Stimulated activated CD4-positive, alpha-beta T cell treated with anti-CD3 and anti-CD28 coated beads, Interleukin-15, amount 100 ng/mL, for 48 hours (primary cell): ENCODE data around the gene CD34.
"Not testable (repeated sequence)": the region's sequence is repeated elsewhere in the genome, so short reads cannot be mapped to it uniquely, and the experiment has no call there.

Source experiments
- DNase-seq, 2 donors: peaks; one replicate each; pipeline ENCODE4 v3.0.0-alpha.2; 2020; ENCODE audit warnings: low read depth in 2 of 2

The CD34 gene

DNA sequence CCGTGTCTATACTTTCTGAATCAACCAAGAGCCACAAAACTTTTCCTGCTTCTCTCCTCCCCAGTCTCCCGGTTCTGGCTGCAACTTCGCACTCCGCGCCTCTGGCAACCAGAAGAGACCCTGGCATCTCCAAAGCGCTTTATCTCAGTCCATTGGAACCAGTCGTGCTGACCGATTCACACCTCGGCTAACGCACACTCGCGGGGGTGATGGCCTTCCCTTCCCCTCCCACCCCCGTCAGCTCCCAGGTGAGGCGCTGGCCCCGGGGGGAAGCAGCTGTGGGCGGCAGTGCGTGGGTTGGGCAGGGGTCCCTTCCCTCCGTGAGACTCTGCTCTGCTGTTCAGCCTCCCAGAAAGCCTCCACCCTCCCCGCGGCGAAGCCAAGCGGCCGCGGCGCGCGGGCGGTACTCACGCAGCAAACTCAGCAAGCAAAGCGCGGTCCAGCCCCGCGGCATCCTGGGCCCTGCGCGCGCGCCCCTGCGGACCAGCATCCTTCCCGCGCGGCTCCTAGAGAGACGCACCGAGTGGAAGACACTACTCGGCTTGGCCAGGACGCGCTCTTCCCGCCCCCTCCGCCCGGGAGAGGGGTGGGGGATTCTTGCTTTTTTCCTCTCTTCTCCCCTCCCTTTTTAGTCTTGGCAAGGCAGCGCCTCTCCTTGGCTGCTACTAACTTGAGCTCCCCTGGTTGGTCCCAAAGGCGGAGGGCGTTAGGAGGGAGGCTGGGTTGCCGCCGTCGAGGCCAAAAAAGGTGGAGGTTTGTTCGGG is at the start of gene CD34:
CD34 (minus strand) TSS at position 535 of the 764 bp plus-strand sequence; CDS start at position 490, 45 bp downstream.
- no peak for DNase-seq

GRCh38 chr1:207960346-207960745 is 49.4 kb upstream of the CD34 start:
- no peak for DNase-seq

DNA sequence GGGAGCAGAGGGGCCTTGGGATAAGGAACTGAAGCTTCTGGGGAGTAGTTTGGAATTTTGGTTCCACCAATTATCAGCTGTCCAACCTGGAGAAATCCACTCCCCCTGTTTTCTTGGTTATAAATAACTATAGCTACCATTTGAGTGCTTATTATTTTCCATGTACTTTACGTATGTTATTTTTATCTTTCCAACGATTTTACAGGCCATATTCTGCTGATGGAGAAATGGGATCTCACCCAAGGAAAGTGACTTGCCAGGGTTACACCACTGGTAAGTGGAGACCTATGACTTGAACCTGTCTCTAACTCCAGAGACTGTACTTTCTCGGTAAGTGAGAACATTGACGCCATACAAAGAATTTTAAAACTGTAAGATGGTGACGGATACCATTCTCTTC is 49.0 kb upstream of the CD34 start:
- no peak for DNase-seq

DNA sequence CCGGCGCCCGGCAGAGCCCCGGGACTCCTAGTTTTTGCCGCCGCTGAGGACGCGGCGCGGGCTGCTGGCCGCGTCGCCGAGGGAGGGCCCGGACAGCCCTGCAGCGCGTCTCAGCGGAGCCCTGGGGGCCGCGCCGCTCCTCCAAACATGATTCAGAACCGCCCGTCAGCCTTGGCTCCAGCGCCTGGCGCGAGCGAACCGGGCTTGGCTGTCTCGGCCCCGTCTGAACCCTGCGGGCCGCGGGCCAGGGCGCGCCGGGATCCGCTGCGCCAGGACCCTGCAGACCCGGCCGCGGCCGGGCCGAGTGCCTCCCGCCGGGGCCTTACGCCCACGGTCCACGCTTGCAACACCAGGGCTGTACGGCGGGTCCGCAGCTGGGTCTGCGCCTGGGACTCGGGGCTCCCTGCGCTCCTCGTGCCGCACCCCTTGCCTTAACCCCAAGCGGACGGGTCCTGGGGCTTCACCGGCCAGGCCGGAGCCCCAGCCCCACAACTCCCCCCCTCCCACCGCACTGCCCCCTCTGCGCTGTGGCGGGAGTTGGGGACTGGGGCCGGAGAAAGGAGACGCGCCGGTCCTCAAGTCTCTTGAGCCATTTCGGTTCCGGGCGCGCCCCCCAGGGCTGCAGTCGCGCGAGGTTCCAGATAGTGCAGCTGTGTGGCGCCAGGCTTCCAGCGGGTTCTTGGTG is 48.4 kb upstream of the CD34 start:
- DNase-seq, result no peak

GRCh38 chr1:207958376-207959139 is 47.6 kb upstream of the CD34 start:
- no peak for DNase-seq

DNA sequence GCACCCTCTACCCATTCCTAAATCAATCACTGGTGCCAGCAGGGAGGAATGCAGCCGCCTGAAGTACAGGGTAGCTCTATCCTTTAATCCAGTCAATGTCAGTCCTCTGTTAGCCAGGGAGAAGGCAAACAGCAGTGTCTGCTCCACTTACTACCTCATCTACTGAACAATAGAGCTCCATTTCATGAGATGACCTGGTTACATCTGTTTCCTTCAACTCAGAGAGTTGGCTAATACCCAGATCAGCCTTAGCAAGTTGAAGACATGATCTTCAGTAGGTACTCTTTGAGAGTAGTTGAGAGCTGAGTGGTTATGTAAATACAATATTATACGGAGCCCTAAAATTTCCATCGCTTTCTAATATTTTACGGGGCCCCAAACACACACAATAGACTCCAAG is 46.1 kb upstream of the CD34 start:
- DNase-seq, result no peak

DNA sequence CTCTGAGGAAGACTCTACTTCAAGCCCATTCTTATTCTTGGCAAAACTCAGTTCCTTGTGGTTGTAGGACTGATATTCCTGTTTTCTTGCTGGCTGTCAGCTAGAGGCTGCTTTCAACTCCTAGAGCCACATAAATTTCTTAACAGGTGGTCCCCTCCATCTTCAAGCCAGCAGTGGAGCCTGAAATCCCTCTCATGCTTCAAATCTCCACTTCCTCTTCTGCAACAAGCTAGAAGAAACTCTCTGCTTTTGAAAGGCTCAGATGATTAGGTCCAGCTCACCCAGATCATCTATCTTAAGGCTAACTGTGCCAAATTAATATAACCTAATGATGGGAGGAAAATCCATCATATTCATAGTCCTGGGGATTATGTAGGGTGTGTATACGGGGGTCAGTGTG is 43.2 kb upstream of the CD34 start:
- DNase-seq, result no peak

DNA sequence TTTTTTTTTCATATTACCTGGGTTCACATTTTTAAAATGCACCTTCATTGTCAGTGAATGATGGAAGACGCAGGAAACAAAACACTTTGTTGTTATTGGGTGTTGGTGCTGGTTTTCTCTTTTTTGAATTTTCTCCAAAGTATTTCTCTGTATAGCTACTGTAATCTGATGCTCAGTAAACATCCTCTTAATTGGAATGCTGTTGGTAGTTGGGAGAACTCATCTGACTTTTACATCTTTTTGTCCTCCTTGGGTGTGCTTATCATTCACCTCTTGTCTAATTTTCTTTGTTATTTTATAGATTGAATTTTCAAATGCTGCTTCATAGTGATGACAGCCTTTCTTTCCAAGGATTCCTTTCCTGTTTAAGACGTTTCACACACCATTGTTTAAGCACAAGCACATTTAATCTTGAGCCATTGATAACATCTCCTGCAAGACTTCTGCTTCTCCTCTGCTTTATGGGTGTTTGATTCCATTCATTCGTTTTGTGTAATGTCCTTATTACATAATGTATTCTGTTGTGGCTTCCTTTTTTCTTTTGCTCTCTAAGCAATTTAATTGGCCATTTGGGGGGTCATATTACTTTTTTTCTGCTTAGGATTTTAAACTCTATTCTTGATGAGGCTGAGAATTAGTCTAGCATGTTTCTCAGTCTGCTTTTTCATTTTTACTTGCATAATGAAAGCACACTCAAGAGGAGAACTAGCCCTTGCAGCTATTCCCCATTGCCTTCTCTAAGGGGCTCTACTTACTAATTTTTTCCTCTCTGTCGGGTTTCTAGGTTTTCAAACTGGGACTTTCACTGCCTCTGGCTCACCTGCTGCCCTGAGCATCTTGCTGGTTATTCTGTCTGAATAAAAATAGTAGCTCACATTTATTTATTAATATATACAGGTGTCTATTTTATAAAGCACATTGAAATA is 42.0 kb upstream of the CD34 start:
- no peak for DNase-seq

DNA sequence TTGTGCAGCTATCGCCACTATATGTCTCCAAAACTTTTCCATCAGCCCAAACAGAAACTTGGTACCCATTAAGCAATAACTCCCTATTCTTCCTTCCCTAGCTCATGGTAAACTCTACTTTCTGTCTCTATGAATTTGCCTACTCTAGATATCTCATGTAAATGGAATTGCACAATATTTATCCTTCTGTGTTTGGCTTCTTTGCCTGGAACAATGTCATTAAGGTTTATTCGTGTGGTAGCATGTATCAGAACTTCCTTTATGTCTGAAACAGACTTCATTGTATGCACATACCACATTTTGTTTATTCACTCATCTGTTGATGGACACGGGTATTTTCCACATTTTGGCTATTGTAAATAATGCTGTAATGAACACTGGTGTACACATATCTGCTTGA is 40.7 kb upstream of the CD34 start:
- DNase-seq, result no peak

GRCh38 chr1:207950750-207951149 is 39.8 kb upstream of the CD34 start:
- no peak for DNase-seq

- DNase-seq, result no peak
Observed at GRCh38 chr1:207949571-207950195, 38.8 kb upstream of the CD34 start.

GRCh38 chr1:207948536-207949250 is 37.8 kb upstream of the CD34 start:
- DNase-seq, result no peak

GRCh38 chr1:207946756-207947155 is 35.8 kb upstream of the CD34 start:
- DNase-seq, result no peak

DNA sequence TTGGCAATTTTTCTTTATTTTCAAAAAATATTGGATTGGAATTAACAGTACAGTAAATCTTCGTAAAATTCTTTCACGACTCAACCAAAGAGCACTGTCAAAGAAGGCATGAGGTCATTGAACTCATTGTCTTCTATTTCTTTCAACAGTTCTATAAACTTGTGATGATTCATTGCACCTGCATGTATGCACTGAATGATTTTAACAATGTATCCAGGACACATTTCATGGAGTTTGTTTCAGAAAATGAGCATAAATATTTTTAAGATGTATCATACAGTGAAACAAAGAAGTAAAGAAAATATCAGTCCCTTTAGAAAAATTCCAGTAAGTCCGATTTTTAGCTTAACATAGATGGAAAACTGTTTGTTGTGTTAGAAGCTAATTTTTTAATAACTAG is 33.6 kb upstream of the CD34 start:
- DNase-seq, result no peak

DNA sequence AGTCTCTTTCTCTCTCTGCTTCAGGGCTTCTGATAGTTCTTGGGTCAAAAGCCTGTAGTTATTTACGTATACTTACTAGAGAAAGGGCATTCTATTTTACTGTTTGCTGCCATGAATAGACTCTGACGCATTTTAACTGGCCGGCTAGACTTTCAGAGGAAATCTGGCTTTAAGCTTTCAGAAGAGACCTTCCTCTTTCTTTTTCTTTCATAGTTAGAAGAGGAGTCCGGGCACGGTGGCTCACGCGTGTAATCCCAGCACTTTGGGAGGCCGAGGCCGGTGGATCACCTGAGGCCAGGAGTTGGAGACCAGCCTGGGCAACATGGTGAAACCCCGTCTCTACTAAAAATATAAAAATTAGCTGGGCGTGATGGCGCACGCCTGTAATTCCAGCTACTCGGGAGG is 31.4 kb upstream of the CD34 start:
- not testable (repeated sequence) for DNase-seq

GRCh38 chr1:207941665-207942064 is 30.7 kb upstream of the CD34 start:
- DNase-seq, result no peak

DNA sequence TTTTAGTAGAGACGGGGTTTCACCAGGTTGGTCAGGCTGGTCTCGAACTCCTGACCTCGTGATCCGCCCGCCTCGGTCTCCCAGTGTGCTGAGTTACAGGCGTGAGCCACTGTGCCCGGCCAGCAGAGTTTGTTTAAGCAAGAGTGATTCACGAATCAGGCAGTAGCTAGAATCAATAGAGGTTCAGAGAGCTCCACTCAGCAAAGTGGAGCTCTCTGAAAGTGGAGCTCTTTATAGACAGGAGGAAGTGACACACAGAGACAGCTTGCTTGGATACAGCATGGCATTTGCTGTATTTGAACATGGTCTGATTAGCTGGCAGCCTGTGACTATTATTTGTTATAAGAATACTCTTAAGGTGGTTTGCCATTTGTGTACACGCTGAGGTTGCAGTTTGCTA is 27.1 kb upstream of the CD34 start:
- DNase-seq, result no peak

DNA sequence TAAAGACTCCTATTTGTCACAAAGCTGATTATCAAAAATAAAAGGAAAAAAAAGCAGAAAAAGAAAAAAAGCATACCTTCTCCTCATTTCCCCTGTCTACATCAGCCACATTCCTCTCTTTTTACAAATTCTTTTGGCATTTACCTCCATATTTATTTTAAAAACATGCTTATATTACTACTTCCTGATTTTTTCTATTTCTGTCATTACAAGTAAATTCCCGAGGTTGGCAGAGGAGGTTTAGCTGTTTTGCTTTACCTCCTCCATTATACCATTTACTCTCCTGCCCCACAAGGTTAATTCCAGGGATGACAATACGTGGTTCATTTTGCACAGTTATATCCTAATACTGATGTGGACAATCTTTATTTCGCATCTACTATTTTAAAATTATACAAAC is 26.3 kb upstream of the CD34 start:
- DNase-seq, result no peak

DNA sequence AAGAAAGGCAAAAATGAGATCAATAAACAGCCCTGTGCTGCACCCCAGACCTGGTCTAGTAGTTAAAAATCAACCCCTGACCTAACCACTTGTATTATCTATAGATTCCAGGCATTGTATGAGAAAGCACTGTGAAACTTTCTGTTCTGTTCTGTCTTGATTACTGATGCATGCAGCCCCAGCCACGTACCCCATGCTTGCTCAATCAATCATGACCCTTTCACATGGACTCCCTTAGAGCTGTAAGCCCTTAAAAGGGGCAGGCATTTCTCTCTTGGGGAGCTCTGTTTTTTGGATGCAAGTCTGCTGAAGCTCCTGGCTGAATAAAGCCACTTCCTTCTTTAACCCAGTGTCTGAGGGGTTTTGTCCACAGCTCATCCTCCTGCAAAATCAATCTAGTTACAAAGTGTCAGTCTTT is 24.2 kb upstream of the CD34 start:
- no peak for DNase-seq

GRCh38 chr1:207933205-207933800 is 22.4 kb upstream of the CD34 start:
- no peak for DNase-seq
